H1 (cell line): Measurements from ENCODE around the gene PBXIP1. TPM values are rescaled to one million over a fixed set of nuclear protein-coding genes. Genes with fewer than 3 reads are reported as not detected.

ENCODE experiments used
- EZH2 ChIP-seq: fragments of 200-600 bp; sonication (generic); IDR thresholded peaks from 2 replicates; pipeline ENCODE4 v1.7.1; 2012; ENCODE audit warnings: low read depth, mild to moderate bottlenecking, moderate library complexity, low read length, inconsistent platforms; ENCODE audit not compliant: severe bottlenecking
- FOSL1 ChIP-seq: IDR thresholded peaks from 2 replicates; pipeline ENCODE4 v1.6.1; 2011; ENCODE audit warnings: mild to moderate bottlenecking, low read depth, low read length, moderate library complexity; ENCODE audit not compliant: insufficient read depth
- HDAC2 ChIP-seq, 2 experiments: fragments of 300-600 bp in 1 of 2; sonication (generic) in 1 of 2; IDR thresholded peaks; 2 replicates each; pipeline ENCODE4 v1.6.1; 2011 to 2012; ENCODE audit warnings: low read depth in 2 of 2, low read length in 2 of 2, mild to moderate bottlenecking in 2 of 2, moderate library complexity in 2 of 2, borderline replicate concordance in 1 of 2, inconsistent platforms in 1 of 2
- TAF7 ChIP-seq: optimal IDR thresholded peaks from 2 replicates; pipeline ENCODE3; 2011; ENCODE audit warnings: low read depth, mild to moderate bottlenecking, inconsistent platforms, low read length, moderate library complexity, borderline replicate concordance
- TBP ChIP-seq: IDR thresholded peaks from 2 replicates; pipeline ENCODE4 v1.6.1; 2011; ENCODE audit warnings: low read depth, low read length, improper control_type of control experiment
- polyA plus RNA-seq, 7 experiments: library from polyadenylated mRNA; depleted of rRNA in 3 of 7; stranded (reverse) in 5 of 7; unstranded in 2 of 7; fragments of >200 nt in 5 of 7; fragments of 200-250 nt in 2 of 7; gene quantifications; 1 replicate in 5 of 7; 2 replicates in 1 of 7; 4 replicates in 1 of 7; pipeline versions ENCODE4 v1.2.1 to v1.2.3, GENCODE V29; 2011 to 2013; ENCODE audit warnings: missing spikeins in 2 of 7, mixed read lengths in 2 of 7
- total RNA-seq: library from RNA; stranded (reverse); fragmentation: NEBNext Ultra II Directional; extraction: Animal tissue kit (Norgen Biotek cat#: 25700); gene quantifications from 2 replicates; pipeline ENCODE4 v1.2.1, GENCODE V29; 2021
- TF ChIP-seq, protein P1 (sequence below): IDR thresholded peaks from 2 replicates; pipeline ENCODE4 v1.6.1; 2011; ENCODE audit warnings: low read length, improper control_type of control experiment
- TF ChIP-seq, protein P2 (sequence below): fragments of 300-600 bp; sonication (generic); IDR thresholded peaks from 2 replicates; pipeline ENCODE4 v1.7.1; 2012; ENCODE audit warnings: low read length, moderate library complexity, mild to moderate bottlenecking, inconsistent platforms; ENCODE audit not compliant: insufficient replicate concordance

PBXIP1 gene
- total and polyA plus RNA-seq, 2 of the 8 experiments (the other 6 are each of a cell fraction or from before 2014, with no cell fraction given), result 12.0 to 19.8 TPM

DNA sequence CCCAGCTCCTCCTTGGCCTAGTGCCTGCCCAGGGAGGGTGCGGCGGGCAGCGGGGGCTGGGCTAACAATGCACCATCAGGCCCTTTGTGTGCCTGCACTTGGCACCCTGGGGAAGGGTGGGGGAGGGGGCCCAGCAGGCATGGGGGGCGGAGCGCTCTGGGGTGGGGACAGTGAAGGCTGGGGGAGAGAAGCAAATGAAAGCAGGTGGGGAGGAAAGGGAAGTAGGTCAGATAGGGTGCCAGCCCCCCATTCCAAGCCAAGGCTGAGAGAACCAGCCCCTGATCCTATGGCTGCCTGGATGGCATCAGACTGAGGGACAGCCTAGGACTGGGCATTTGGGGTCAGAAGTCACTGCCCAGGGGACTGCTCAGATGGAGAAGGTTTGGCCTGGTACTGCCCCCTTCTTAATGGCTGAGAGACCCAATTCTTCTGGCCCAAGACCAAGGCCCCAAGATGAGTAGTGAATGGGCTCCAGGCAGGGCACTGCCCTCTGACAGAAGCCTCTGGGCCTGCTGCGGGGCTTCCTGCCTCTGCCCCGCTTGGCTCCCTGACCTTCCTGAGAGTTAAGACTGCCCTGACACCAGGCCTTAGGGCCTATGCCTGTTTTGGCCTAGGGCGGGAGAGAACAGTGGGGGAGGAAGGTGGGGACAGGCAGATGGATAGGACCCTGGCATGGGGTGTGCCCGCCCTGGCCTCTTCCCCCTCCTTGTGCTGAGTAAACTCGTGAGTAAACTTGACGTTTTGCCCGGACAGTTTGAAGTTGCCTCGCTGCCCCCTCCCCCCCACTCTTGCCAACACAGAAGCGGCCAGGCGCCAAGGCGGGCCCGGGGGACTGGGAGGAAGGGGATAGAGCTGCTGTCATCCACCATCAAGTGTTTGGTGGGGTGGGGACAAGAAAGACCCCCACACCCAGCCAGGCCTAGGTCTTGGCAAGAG is 49.4 kb upstream of the PBXIP1 start (continued):
- TF ChIP-seq TAF7, result no peak
- TF ChIP-seq TBP, result no peak
- TF ChIP-seq, protein P1, sequence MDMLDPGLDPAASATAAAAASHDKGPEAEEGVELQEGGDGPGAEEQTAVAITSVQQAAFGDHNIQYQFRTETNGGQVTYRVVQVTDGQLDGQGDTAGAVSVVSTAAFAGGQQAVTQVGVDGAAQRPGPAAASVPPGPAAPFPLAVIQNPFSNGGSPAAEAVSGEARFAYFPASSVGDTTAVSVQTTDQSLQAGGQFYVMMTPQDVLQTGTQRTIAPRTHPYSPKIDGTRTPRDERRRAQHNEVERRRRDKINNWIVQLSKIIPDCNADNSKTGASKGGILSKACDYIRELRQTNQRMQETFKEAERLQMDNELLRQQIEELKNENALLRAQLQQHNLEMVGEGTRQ, result no peak
- TF ChIP-seq, protein P2, sequence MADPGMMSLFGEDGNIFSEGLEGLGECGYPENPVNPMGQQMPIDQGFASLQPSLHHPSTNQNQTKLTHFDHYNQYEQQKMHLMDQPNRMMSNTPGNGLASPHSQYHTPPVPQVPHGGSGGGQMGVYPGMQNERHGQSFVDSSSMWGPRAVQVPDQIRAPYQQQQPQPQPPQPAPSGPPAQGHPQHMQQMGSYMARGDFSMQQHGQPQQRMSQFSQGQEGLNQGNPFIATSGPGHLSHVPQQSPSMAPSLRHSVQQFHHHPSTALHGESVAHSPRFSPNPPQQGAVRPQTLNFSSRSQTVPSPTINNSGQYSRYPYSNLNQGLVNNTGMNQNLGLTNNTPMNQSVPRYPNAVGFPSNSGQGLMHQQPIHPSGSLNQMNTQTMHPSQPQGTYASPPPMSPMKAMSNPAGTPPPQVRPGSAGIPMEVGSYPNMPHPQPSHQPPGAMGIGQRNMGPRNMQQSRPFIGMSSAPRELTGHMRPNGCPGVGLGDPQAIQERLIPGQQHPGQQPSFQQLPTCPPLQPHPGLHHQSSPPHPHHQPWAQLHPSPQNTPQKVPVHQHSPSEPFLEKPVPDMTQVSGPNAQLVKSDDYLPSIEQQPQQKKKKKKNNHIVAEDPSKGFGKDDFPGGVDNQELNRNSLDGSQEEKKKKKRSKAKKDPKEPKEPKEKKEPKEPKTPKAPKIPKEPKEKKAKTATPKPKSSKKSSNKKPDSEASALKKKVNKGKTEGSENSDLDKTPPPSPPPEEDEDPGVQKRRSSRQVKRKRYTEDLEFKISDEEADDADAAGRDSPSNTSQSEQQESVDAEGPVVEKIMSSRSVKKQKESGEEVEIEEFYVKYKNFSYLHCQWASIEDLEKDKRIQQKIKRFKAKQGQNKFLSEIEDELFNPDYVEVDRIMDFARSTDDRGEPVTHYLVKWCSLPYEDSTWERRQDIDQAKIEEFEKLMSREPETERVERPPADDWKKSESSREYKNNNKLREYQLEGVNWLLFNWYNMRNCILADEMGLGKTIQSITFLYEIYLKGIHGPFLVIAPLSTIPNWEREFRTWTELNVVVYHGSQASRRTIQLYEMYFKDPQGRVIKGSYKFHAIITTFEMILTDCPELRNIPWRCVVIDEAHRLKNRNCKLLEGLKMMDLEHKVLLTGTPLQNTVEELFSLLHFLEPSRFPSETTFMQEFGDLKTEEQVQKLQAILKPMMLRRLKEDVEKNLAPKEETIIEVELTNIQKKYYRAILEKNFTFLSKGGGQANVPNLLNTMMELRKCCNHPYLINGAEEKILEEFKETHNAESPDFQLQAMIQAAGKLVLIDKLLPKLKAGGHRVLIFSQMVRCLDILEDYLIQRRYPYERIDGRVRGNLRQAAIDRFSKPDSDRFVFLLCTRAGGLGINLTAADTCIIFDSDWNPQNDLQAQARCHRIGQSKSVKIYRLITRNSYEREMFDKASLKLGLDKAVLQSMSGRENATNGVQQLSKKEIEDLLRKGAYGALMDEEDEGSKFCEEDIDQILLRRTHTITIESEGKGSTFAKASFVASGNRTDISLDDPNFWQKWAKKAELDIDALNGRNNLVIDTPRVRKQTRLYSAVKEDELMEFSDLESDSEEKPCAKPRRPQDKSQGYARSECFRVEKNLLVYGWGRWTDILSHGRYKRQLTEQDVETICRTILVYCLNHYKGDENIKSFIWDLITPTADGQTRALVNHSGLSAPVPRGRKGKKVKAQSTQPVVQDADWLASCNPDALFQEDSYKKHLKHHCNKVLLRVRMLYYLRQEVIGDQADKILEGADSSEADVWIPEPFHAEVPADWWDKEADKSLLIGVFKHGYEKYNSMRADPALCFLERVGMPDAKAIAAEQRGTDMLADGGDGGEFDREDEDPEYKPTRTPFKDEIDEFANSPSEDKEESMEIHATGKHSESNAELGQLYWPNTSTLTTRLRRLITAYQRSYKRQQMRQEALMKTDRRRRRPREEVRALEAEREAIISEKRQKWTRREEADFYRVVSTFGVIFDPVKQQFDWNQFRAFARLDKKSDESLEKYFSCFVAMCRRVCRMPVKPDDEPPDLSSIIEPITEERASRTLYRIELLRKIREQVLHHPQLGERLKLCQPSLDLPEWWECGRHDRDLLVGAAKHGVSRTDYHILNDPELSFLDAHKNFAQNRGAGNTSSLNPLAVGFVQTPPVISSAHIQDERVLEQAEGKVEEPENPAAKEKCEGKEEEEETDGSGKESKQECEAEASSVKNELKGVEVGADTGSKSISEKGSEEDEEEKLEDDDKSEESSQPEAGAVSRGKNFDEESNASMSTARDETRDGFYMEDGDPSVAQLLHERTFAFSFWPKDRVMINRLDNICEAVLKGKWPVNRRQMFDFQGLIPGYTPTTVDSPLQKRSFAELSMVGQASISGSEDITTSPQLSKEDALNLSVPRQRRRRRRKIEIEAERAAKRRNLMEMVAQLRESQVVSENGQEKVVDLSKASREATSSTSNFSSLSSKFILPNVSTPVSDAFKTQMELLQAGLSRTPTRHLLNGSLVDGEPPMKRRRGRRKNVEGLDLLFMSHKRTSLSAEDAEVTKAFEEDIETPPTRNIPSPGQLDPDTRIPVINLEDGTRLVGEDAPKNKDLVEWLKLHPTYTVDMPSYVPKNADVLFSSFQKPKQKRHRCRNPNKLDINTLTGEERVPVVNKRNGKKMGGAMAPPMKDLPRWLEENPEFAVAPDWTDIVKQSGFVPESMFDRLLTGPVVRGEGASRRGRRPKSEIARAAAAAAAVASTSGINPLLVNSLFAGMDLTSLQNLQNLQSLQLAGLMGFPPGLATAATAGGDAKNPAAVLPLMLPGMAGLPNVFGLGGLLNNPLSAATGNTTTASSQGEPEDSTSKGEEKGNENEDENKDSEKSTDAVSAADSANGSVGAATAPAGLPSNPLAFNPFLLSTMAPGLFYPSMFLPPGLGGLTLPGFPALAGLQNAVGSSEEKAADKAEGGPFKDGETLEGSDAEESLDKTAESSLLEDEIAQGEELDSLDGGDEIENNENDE, result no peak
- TF ChIP-seq FOSL1, result no peak
- no peak for TF ChIP-seq HDAC2 (IDR thresholded peaks at IDR 0.05; ENCODE audit: borderline replicate concordance in 1 of 2, low read depth in 2 of 2, low read length in 2 of 2)
- TF ChIP-seq EZH2, result no peak
- TF ChIP-seq, all 59 proteins: peak for 0
